ENCODE results near the gene SV2C.

GRCh38 chr5:76399268-76399667, 316.1 kb downstream of the SV2C start:
- TF ChIP-seq TEAD4 (CRISPR knock-in tag; IDR thresholded peaks at IDR 0.05) (no peak), CTCF (IDR thresholded peaks at IDR 0.05) (no peak), USF1 (CRISPR knock-in tag; IDR thresholded peaks at IDR 0.05) (no peak), CBFB (CRISPR knock-in tag; IDR thresholded peaks at IDR 0.05; ENCODE audit: low read depth) (no peak), ELF4 (CRISPR knock-in tag; IDR thresholded peaks at IDR 0.05; ENCODE audit: low read depth) (no peak), E2F4 (CRISPR knock-in tag; IDR thresholded peaks at IDR 0.05; ENCODE audit: borderline replicate concordance, low read depth) (no peak), PREB (CRISPR knock-in tag; IDR thresholded peaks at IDR 0.05; ENCODE audit: borderline replicate concordance) (no peak), JUN (CRISPR knock-in tag; IDR thresholded peaks at IDR 0.05) (no peak), STAT6 (CRISPR knock-in tag; conservative IDR thresholded peaks at IDR 0.05; ENCODE audit: low read depth) (no peak), NFYB (CRISPR knock-in tag; conservative IDR thresholded peaks at IDR 0.05; ENCODE audit: low read depth) (no peak), RORB (CRISPR knock-in tag; IDR thresholded peaks at IDR 0.05) (no peak), NFE2L1 (CRISPR knock-in tag; IDR thresholded peaks at IDR 0.05) (no peak), ATF3 (CRISPR knock-in tag; conservative IDR thresholded peaks at IDR 0.05) (no peak)
